KMS-11 (cell line): Measurements from ENCODE around the gene ZNF516.

ENCODE experiments used
- H2AFZ ChIP-seq: fragments of 200-600 bp; sonication (generic); 2 replicates; pipeline ENCODE4 v1.6.1; 2016; ENCODE audit warnings: antibody characterized with exemption, mixed run types, low read depth
- H3K27ac ChIP-seq: fragments of 200-600 bp; sonication (generic); 2 replicates; pipeline ENCODE4 v1.6.1; 2016; ENCODE audit warnings: mild to moderate bottlenecking, mixed run types
- H3K27me3 ChIP-seq: fragments of 200-600 bp; sonication (generic); 2 replicates; pipeline ENCODE4 v1.6.1; 2017; ENCODE audit warnings: mild to moderate bottlenecking, low read depth, mixed run types, moderate library complexity; ENCODE audit not compliant: insufficient read depth
- H3K36me3 ChIP-seq: fragments of 200-600 bp; sonication (generic); 2 replicates; pipeline ENCODE4 v1.6.1; 2017; ENCODE audit warnings: mild to moderate bottlenecking, mixed run types; ENCODE audit not compliant: insufficient read depth
- H3K4me1 ChIP-seq: fragments of 200-600 bp; sonication (generic); 2 replicates; pipeline ENCODE4 v1.6.1; 2016; ENCODE audit warnings: mild to moderate bottlenecking, low read depth, mixed run types; ENCODE audit not compliant: poor library complexity, severe bottlenecking
- H3K4me2 ChIP-seq: fragments of 200-600 bp; sonication (generic); 2 replicates; pipeline ENCODE4 v1.7.0; 2016; ENCODE audit warnings: mild to moderate bottlenecking, mixed run types
- H3K4me3 ChIP-seq: fragments of 200-600 bp; sonication (generic); IDR thresholded peaks from 2 replicates; pipeline ENCODE4 v1.6.1; 2017; ENCODE audit warnings: low read depth, low read length, mixed read lengths; ENCODE audit not compliant: insufficient read depth
- H3K79me2 ChIP-seq: fragments of 200-600 bp; sonication (generic); 2 replicates; pipeline ENCODE4 v1.6.1; 2016; ENCODE audit warnings: low read depth, mixed run types; ENCODE audit not compliant: insufficient read depth
- H3K9ac ChIP-seq: fragments of 200-600 bp; sonication (generic); 2 replicates; pipeline ENCODE4 v1.6.1; 2016; ENCODE audit warnings: mild to moderate bottlenecking, mixed run types
- H4K20me1 ChIP-seq: fragments of 200-600 bp; sonication (generic); 2 replicates; pipeline ENCODE4 v1.6.1; 2016; ENCODE audit warnings: mild to moderate bottlenecking, mixed run types; ENCODE audit not compliant: insufficient read depth
- CTCF ChIP-seq: fragments of 200-600 bp; sonication (generic); conservative IDR thresholded peaks from 2 replicates; pipeline ENCODE4 v1.6.1; 2017; ENCODE audit warnings: low read depth, mild to moderate bottlenecking, antibody characterized with exemption, low read length, moderate library complexity, mixed read lengths

Gene ZNF516

GRCh38 chr18:76450452-76451395 lies 44.3 kb downstream of the ZNF516 start:
- H3K9ac ChIP-seq: no peak overlapping the region
- no peak overlapping the region for H3K4me2 ChIP-seq
- H2AFZ ChIP-seq: no peak overlapping the region
- no peaks in the 10 kb centered on the region for H3K27me3 ChIP-seq
- TF ChIP-seq CTCF: no peak
- H3K36me3 ChIP-seq: no peaks in the 10 kb centered on the region
- H4K20me1 ChIP-seq: peaks cover 6% of the 10 kb centered on the region; the same call in 1 of the 2 replicates
- no peaks in the 10 kb centered on the region for H3K4me1 ChIP-seq
- no peak overlapping the region for H3K27ac ChIP-seq
- H3K79me2 ChIP-seq: peaks cover 90% of the 10 kb centered on the region
- H3K4me3 ChIP-seq: no peak overlapping the region

GRCh38 chr18:76449111-76449453 lies 46.0 kb downstream of the ZNF516 start:
- TF ChIP-seq CTCF: no peak
- Histone ChIP-seq H3K4me1 (no peaks in the 10 kb centered on the region), H3K27ac (no peak overlapping the region), H3K4me2 (no peak overlapping the region), H3K9ac (no peak overlapping the region), H3K79me2 (peaks cover 89% of the 10 kb centered on the region), H3K4me3 (no peak overlapping the region), H4K20me1 (0 out of 2 replicates have a peak, but pooled peaks cover 6% of the 10 kb centered on the region), H3K36me3 (no peaks in the 10 kb centered on the region), H3K27me3 (no peaks in the 10 kb centered on the region), H2AFZ (no peak overlapping the region)

DNA sequence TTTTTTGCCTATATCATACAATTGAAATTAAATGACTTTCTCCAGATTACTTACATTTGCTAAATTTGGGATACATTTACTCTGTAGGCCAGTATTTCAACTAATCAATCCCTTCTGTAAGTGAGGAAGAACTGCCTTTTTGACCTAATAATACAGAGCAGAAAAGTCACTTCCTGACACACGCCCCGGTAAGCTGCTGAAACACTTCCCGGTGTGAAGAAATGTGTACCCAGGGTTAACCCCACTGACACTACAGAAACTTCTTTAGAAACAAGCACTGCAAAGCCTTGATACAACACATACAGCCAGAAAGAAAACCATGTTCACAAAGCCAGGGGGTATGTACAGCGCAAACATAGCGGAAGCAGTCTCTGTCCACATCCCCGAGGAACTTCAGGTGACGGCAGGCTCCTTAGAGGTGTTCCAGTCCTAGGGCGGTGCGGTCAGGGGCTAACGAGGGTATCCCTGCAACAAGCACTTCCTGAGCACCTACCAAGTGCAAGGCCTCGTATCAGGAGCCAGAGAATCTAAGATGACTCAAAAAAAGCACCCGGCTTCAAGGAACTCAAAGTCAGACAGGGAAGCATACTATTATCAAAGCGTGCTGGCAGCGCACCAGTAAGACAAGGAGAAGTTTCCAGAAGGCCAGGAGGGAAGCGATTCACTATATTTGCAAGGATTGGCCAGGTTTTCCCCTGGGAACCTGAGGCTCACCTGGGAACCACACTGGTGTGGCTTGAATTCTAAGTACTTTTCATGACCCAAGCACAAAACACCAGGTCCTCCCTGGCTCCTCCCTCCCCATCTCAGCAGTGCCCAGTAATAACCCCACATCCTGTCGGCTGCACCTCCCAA lies 46.6 kb downstream of the ZNF516 start:
- H3K4me3 ChIP-seq: no peak overlapping the region
- no peaks in the 10 kb centered on the region for H3K4me1 ChIP-seq
- no peaks in the 10 kb centered on the region for H3K36me3 ChIP-seq
- no peak overlapping the region for H3K27ac ChIP-seq
- no peak overlapping the region for H2AFZ ChIP-seq
- peaks cover 83% of the 10 kb centered on the region for H3K79me2 ChIP-seq
- TF ChIP-seq CTCF: no peak
- H3K9ac ChIP-seq: no peak overlapping the region
- no peaks in the 10 kb centered on the region for H3K27me3 ChIP-seq
- 0 out of 2 replicates have a peak, but pooled peaks cover 6% of the 10 kb centered on the region for H4K20me1 ChIP-seq
- H3K4me2 ChIP-seq: no peak overlapping the region

GRCh38 chr18:76447258-76447890 lies 47.7 kb downstream of the ZNF516 start:
- H3K4me3 ChIP-seq: no peak overlapping the region
- H3K9ac ChIP-seq: no peak overlapping the region
- H3K36me3 ChIP-seq: no peaks in the 10 kb centered on the region
- H3K27me3 ChIP-seq: no peaks in the 10 kb centered on the region
- no peaks in the 10 kb centered on the region for H3K4me1 ChIP-seq
- no peak overlapping the region for H3K27ac ChIP-seq
- H3K79me2 ChIP-seq: peaks cover 77% of the 10 kb centered on the region
- no peak for TF ChIP-seq CTCF
- no peak overlapping the region for H2AFZ ChIP-seq
- 0 out of 2 replicates have a peak, but pooled peaks cover 6% of the 10 kb centered on the region for H4K20me1 ChIP-seq
- H3K4me2 ChIP-seq: no peak overlapping the region
